ENCODE data around the gene CAPN11.

Gene CAPN11

GRCh38 chr6:44169886-44170570 is 11.4 kb downstream of the CAPN11 start:
- no peak overlapping the region for H3K27ac ChIP-seq (ENCODE audit: low read depth, low read length)
- H3K9me3 ChIP-seq (ENCODE audit: control insufficient read depth in 1 of 2, low read length in 2 of 2) = no peaks in the 10 kb centered on the region
- H3K36me3 ChIP-seq (ENCODE audit: control insufficient read depth in 1 of 2, insufficient read depth in 2 of 2, low read length in 2 of 2) = no peaks in the 10 kb centered on the region
- H3K4me3 ChIP-seq (ENCODE audit: low read depth in 1 of 2, low read length in 2 of 2) = no peak overlapping the region
- H3K9ac ChIP-seq (ENCODE audit: low read depth in 1 of 2, low read length in 2 of 2) = no peak overlapping the region
- peaks cover 12 to 13% of the 10 kb centered on the region in 2 donors for H3K4me1 ChIP-seq (ENCODE audit: control insufficient read depth in 1 of 2, insufficient read depth in 2 of 2, low read length in 2 of 2)
- H3K27me3 ChIP-seq (ENCODE audit: control insufficient read depth in 1 of 2, insufficient read depth in 2 of 2, low read length in 2 of 2) = peaks cover 0 to 2% of the 10 kb centered on the region in 2 donors

- no peak overlapping the region for H3K9ac ChIP-seq (ENCODE audit: low read depth in 1 of 2, low read length in 2 of 2)
- H3K4me3 ChIP-seq (ENCODE audit: low read depth in 1 of 2, low read length in 2 of 2) = no peak overlapping the region
- H3K27me3 ChIP-seq (ENCODE audit: control insufficient read depth in 1 of 2, insufficient read depth in 2 of 2, low read length in 2 of 2) = no peaks in the 10 kb centered on the region
- no peaks in the 10 kb centered on the region for H3K9me3 ChIP-seq (ENCODE audit: control insufficient read depth in 1 of 2, low read length in 2 of 2)
- no peak overlapping the region for H3K27ac ChIP-seq (ENCODE audit: low read depth, low read length)
- H3K36me3 ChIP-seq (ENCODE audit: control insufficient read depth in 1 of 2, insufficient read depth in 2 of 2, low read length in 2 of 2) = no peaks in the 10 kb centered on the region
- peaks cover 15 to 23% of the 10 kb centered on the region in 2 donors for H3K4me1 ChIP-seq (ENCODE audit: control insufficient read depth in 1 of 2, insufficient read depth in 2 of 2, low read length in 2 of 2)
These were observed 13.4 kb downstream of the CAPN11 start for GRCh38 chr6:44171899-44172546.

- Histone ChIP-seq H3K9me3 (ENCODE audit: control insufficient read depth in 1 of 2, low read length in 2 of 2) (no peaks in the 10 kb centered on the region), H3K27me3 (ENCODE audit: control insufficient read depth in 1 of 2, insufficient read depth in 2 of 2, low read length in 2 of 2) (no peaks in the 10 kb centered on the region), H3K9ac (ENCODE audit: low read depth in 1 of 2, low read length in 2 of 2) (peak overlapping the region in 1 of 2 donors; percentile 20), H3K36me3 (ENCODE audit: control insufficient read depth in 1 of 2, insufficient read depth in 2 of 2, low read length in 2 of 2) (no peaks in the 10 kb centered on the region), H3K4me3 (ENCODE audit: low read depth in 1 of 2, low read length in 2 of 2) (no peak overlapping the region), H3K27ac (ENCODE audit: low read depth, low read length) (no peak overlapping the region), H3K4me1 (ENCODE audit: control insufficient read depth in 1 of 2, insufficient read depth in 2 of 2, low read length in 2 of 2) (peaks cover 19 to 28% of the 10 kb centered on the region in 2 donors)
These were observed 14.3 kb downstream of the CAPN11 start for GRCh38 chr6:44172731-44173500.

DNA sequence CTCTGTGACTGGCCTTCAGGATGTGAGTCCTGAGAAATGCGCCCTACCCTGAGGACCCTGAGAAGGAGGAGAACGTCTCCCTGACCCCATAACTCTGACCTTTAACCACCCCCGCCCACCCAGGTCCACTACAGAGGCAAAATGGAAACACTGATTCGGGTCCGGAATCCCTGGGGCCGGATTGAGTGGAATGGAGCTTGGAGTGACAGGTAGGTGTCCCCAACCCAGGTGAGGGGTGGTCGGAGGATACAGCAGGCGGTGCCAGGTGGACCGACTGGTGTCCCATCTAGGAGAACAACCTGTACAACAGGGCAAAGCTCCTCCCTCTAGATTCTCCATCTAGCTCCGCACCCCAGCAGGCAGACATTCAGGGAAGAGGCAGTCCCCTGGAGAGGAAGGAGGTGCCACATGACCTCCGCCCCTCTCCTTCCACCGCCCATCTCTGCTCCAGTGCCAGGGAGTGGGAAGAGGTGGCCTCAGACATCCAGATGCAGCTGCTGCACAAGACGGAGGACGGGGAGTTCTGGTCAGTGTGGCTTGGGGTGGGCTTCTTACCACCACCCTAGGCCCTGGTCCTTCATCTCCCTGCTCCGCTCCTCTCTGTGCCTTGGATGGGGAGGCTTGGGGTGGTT is 17.6 kb downstream of the CAPN11 start:
- Histone ChIP-seq H3K4me3 (ENCODE audit: low read depth in 1 of 2, low read length in 2 of 2) (peak overlapping the region in 1 of 2 donors; percentile 16), H3K4me1 (ENCODE audit: control insufficient read depth in 1 of 2, insufficient read depth in 2 of 2, low read length in 2 of 2) (peaks cover 16 to 27% of the 10 kb centered on the region in 2 donors), H3K9ac (ENCODE audit: low read depth in 1 of 2, low read length in 2 of 2) (no peak overlapping the region), H3K27ac (ENCODE audit: low read depth, low read length) (no peak overlapping the region), H3K27me3 (ENCODE audit: control insufficient read depth in 1 of 2, insufficient read depth in 2 of 2, low read length in 2 of 2) (no peaks in the 10 kb centered on the region), H3K9me3 (ENCODE audit: control insufficient read depth in 1 of 2, low read length in 2 of 2) (no peaks in the 10 kb centered on the region), H3K36me3 (ENCODE audit: control insufficient read depth in 1 of 2, insufficient read depth in 2 of 2, low read length in 2 of 2) (no peaks in the 10 kb centered on the region)

- Histone ChIP-seq H3K4me3 (ENCODE audit: low read depth in 1 of 2, low read length in 2 of 2) (no peak overlapping the region), H3K36me3 (ENCODE audit: control insufficient read depth in 1 of 2, insufficient read depth in 2 of 2, low read length in 2 of 2) (no peaks in the 10 kb centered on the region), H3K27me3 (ENCODE audit: control insufficient read depth in 1 of 2, insufficient read depth in 2 of 2, low read length in 2 of 2) (no peaks in the 10 kb centered on the region), H3K27ac (ENCODE audit: low read depth, low read length) (no peak overlapping the region), H3K9ac (ENCODE audit: low read depth in 1 of 2, low read length in 2 of 2) (no peak overlapping the region), H3K4me1 (ENCODE audit: control insufficient read depth in 1 of 2, insufficient read depth in 2 of 2, low read length in 2 of 2) (peaks cover 16 to 27% of the 10 kb centered on the region in 2 donors), H3K9me3 (ENCODE audit: control insufficient read depth in 1 of 2, low read length in 2 of 2) (no peaks in the 10 kb centered on the region)
These were observed 18.3 kb downstream of the CAPN11 start for GRCh38 chr6:44176762-44177509.

- Histone ChIP-seq H3K4me3 (ENCODE audit: low read depth in 1 of 2, low read length in 2 of 2) (no peak overlapping the region), H3K9me3 (ENCODE audit: control insufficient read depth in 1 of 2, low read length in 2 of 2) (no peaks in the 10 kb centered on the region), H3K4me1 (ENCODE audit: control insufficient read depth in 1 of 2, insufficient read depth in 2 of 2, low read length in 2 of 2) (peaks cover 14 to 22% of the 10 kb centered on the region in 2 donors), H3K9ac (ENCODE audit: low read depth in 1 of 2, low read length in 2 of 2) (no peak overlapping the region), H3K36me3 (ENCODE audit: control insufficient read depth in 1 of 2, insufficient read depth in 2 of 2, low read length in 2 of 2) (no peaks in the 10 kb centered on the region), H3K27ac (ENCODE audit: low read depth, low read length) (no peak overlapping the region), H3K27me3 (ENCODE audit: control insufficient read depth in 1 of 2, insufficient read depth in 2 of 2, low read length in 2 of 2) (no peaks in the 10 kb centered on the region)
These were observed 19.2 kb downstream of the CAPN11 start for GRCh38 chr6:44177691-44178423.

DNA sequence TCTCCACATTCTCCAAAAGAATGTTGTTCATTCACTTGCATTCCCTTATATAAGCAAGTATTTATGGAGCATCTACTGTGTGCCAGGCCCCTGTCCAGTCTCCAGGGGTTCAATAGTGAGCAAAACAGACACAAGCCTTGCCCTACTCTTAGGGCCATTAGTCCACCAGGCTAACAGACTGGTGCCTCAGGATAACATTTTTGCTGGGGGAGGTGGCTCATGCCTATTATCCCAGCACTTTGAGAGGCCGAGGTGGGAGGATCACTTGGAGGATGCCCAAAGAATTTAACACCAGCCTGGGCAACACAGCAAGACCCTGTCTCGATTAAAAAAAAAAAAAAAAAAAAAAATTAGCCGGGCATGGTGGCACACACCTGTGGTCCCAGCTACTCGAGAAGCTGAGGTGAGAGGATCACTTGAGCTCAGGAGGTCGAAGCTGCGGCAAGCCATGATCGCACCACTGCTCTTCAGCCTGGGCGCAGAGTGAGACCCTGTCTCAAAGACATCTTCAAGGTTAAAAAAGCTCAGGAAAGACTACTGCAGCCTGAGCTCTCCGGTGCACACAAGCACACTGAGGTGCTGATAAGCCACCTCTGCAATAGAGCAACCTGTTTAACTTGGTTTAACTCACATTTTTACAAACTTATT is 19.9 kb downstream of the CAPN11 start:
- peaks cover 13 to 21% of the 10 kb centered on the region in 2 donors for H3K4me1 ChIP-seq (ENCODE audit: control insufficient read depth in 1 of 2, insufficient read depth in 2 of 2, low read length in 2 of 2)
- no peaks in the 10 kb centered on the region for H3K36me3 ChIP-seq (ENCODE audit: control insufficient read depth in 1 of 2, insufficient read depth in 2 of 2, low read length in 2 of 2)
- H3K9me3 ChIP-seq (ENCODE audit: control insufficient read depth in 1 of 2, low read length in 2 of 2) = no peaks in the 10 kb centered on the region
- H3K9ac ChIP-seq (ENCODE audit: low read depth in 1 of 2, low read length in 2 of 2) = no peak overlapping the region
- no peak overlapping the region for H3K4me3 ChIP-seq (ENCODE audit: low read depth in 1 of 2, low read length in 2 of 2)
- H3K27ac ChIP-seq (ENCODE audit: low read depth, low read length) = no peak overlapping the region
- no peaks in the 10 kb centered on the region for H3K27me3 ChIP-seq (ENCODE audit: control insufficient read depth in 1 of 2, insufficient read depth in 2 of 2, low read length in 2 of 2)

- Histone ChIP-seq H3K4me3 (ENCODE audit: low read depth in 1 of 2, low read length in 2 of 2) (no peak overlapping the region), H3K9me3 (ENCODE audit: control insufficient read depth in 1 of 2, low read length in 2 of 2) (no peaks in the 10 kb centered on the region), H3K9ac (ENCODE audit: low read depth in 1 of 2, low read length in 2 of 2) (no peak overlapping the region), H3K27me3 (ENCODE audit: control insufficient read depth in 1 of 2, insufficient read depth in 2 of 2, low read length in 2 of 2) (no peaks in the 10 kb centered on the region), H3K36me3 (ENCODE audit: control insufficient read depth in 1 of 2, insufficient read depth in 2 of 2, low read length in 2 of 2) (no peaks in the 10 kb centered on the region), H3K4me1 (ENCODE audit: control insufficient read depth in 1 of 2, insufficient read depth in 2 of 2, low read length in 2 of 2) (peaks cover 13 to 21% of the 10 kb centered on the region in 2 donors), H3K27ac (ENCODE audit: low read depth, low read length) (no peak overlapping the region)
These were observed 20.5 kb downstream of the CAPN11 start for GRCh38 chr6:44179072-44179536.

DNA sequence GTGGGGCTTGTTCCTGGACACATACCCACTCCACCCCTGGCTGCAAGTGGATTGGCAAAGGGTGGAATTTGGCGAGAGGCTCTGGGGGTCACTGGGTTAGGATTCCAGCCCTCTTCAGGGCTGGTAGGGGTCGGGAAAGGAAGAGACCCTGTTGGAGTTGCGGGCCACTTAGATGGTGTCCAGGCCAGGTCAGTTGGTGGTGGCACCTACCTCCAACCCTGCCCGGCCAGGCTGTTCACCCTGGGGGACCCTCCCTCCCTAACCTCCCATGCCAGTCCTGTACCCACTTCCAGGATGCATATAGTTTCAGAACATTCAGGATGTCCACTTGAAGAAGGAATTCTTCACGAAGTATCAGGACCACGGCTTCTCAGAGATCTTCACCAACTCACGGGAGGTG is 21.0 kb downstream of the CAPN11 start:
- H3K36me3 ChIP-seq (ENCODE audit: control insufficient read depth in 1 of 2, insufficient read depth in 2 of 2, low read length in 2 of 2) = no peaks in the 10 kb centered on the region
- no peak overlapping the region for H3K27ac ChIP-seq (ENCODE audit: low read depth, low read length)
- H3K9ac ChIP-seq (ENCODE audit: low read depth in 1 of 2, low read length in 2 of 2) = no peak overlapping the region
- H3K27me3 ChIP-seq (ENCODE audit: control insufficient read depth in 1 of 2, insufficient read depth in 2 of 2, low read length in 2 of 2) = no peaks in the 10 kb centered on the region
- no peak overlapping the region for H3K4me3 ChIP-seq (ENCODE audit: low read depth in 1 of 2, low read length in 2 of 2)
- peaks cover 13 to 21% of the 10 kb centered on the region in 2 donors for H3K4me1 ChIP-seq (ENCODE audit: control insufficient read depth in 1 of 2, insufficient read depth in 2 of 2, low read length in 2 of 2)
- no peaks in the 10 kb centered on the region for H3K9me3 ChIP-seq (ENCODE audit: control insufficient read depth in 1 of 2, low read length in 2 of 2)
